Erythroblast (primary cell): Measurements from ENCODE around the gene CLASP1.

Experiments used
- GATA1 ChIP-seq: IDR thresholded peaks from 2 replicates; pipeline ENCODE4 v1.6.1; 2011; ENCODE audit warnings: low read depth, mild to moderate bottlenecking, control low read depth, low read length, moderate library complexity
- POLR2A ChIP-seq: IDR thresholded peaks from 2 replicates; pipeline ENCODE4 v1.6.1; 2011; ENCODE audit warnings: mild to moderate bottlenecking, low read length

GRCh38 chr2:121469356-121469755 is 179.9 kb downstream of the CLASP1 start:
- no peak for TF ChIP-seq POLR2A
- TF ChIP-seq GATA1: no peak
